HG02840 (cell line): ENCODE data around the gene TOPBP1.
A peak's percentile ranks its signal among the peaks of the same experiment; 100 is the strongest.
"Not testable (repeated sequence)": the region's sequence is repeated elsewhere in the genome, so short reads cannot be mapped to it uniquely, and the experiment has no call there.

Experiments used
- ATAC-seq: cut with Tn5 transposase; IDR thresholded peaks from one replicate; pipeline ENCODE4 v1.9.1; 2021; ENCODE audit warnings: mild to moderate bottlenecking, moderate library complexity, moderate number of reproducible peaks; ENCODE audit not compliant: unreplicated experiment, low FRiP score

TOPBP1 gene

DNA sequence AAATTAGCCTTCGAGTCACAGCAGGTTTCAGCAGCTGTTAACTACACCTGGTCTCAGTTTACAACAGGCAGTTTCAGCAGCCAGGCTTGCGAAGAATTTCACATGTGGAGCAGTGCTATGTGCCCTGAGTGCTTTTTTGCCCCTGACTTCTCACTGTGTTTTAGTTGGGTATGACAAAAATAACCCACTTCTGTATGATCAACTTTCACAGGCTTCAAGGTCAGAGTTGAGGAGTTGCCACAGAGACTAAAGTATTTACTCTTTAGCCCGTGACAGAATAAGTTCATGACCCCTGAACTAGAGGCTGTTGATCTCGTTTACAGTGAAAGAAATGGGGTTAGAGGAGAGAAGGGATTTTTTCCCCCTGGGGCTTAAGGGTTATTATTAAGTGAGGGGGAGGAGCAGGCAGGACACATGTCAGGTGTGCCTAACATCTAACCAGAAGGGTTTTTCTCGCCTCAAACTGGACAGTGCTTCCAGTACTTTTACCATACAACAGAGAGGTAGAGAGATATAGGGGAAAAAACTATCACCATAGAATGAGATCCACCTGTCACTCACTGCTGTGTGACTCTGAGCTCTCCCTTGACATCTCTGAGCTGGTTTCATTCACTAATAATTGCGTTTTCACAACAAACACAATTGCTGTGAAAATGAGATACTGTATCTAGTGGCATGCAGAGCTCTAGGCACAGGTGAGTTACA, 14.0 kb upstream of the TOPBP1 start:
- no peak for ATAC-seq

DNA sequence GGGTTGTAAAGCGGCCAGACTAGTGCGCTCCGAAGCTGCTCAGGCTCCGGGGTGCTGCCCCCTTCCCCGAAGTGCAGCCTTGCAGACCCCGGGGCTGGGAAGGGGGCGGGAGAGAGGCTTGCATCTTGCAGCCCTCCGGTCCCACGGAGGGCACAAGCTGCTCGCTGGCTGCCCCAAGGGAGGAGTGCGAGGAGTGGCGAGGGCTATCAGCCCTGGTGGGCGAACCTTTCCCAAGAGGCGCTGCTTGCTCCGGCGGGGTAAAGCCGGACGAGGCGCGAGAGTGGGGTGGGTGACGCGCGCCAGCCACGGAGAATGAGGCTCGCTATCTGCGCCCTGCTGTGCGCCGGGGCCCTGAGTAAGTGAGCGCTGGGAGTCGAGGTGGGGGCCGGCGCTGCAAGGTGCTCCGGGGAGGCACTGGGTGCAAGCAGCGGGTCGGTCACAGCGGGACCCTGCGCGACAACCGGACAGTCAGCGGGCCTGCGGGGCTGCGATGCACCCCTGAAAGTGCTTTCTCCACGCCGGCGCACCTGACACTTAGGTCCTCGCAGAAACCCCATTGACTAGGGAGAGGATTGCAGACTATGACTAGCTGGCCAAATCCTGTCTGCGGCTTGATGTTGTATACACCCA, 12.7 kb upstream of the TOPBP1 start:
- no peak for ATAC-seq

DNA sequence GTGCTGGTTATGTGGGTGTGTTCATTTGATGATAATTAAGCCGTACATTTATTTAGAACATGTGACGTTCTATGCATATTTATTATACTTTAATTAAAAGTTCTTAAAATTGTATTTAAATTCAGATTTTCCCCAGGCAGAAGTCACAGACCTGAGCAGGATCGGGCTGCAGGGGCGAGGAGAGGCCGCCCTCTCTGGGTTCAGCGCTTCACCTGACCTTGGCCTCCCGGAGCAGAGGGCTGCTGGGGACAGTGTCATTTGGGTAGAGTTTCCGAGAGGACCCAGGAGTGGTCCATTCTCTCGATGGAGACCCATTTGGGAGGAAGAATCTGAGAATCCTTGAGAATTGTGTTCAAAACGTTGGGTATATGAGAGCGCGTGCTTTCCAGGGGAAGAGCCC, 12.0 kb upstream of the TOPBP1 start:
- ATAC-seq, result no peak

DNA sequence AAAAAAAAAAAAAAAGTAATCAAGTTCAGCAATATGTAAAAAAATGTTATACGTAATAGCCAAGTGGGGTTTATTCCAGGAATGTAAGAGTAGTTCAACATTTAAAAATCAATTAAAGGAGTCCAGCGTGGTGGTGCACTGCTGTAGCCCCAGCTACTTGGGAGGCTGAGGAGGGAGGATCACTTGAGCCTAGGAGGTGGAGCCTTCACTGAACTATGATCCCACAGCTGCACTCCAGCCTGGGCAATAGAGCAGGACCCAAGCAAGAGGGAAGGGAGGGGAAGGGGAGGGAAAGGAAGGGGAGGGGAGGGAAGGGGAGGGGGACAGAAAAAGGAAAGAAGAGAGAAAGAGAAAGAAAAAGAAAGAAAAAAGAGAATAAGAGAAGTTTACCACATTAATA, 10.7 kb upstream of the TOPBP1 start:
- no peak for ATAC-seq

DNA sequence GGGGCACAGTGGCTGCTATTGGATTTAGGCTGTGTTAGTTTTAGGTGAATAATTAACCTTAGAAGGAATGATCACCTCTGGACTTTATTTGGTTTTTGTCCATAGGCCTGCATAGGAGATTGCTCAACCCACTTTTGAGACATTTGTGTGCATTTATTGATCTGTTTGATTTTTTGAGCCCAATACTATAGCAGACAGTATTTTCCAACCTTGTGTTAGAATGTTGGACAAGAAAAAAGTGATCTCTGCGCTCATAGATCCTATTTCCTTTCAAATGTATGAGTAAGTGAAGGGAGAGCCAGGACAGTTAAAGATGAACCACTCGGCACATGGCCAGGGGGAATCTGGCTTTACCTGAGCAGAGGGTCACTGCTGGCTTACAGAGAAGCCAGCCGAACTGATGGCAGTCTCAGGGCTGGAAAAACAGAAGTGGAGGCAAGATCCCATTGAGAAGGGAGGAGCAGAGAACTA, 8.8 kb upstream of the TOPBP1 start:
- no peak for ATAC-seq

DNA sequence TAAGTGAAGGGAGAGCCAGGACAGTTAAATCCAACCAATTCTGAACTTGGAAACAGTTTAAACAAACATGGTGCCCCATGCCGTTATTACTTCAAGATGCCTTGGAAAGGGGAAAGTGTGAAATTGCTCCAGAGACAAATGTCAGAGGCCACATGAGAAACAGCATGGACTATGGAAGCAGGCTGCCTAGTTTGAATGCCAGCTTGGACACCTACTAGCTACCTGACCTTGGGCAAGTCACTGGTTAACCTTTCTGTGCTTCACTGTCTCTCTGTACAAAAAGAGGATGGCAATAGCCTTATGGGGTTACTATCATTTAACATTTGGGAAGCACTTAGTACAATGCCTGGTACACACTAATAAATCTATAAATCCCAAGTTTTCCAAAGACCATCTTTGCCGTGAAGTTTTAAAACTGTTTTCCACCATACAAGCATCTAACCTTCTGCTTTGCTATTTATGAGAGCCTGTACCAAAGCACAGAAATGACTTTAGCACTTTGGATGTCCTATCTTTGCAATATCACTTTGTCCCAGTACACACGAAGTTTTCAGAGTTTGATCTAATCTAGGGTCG, 8.3 kb upstream of the TOPBP1 start:
- ATAC-seq, result no peak

DNA sequence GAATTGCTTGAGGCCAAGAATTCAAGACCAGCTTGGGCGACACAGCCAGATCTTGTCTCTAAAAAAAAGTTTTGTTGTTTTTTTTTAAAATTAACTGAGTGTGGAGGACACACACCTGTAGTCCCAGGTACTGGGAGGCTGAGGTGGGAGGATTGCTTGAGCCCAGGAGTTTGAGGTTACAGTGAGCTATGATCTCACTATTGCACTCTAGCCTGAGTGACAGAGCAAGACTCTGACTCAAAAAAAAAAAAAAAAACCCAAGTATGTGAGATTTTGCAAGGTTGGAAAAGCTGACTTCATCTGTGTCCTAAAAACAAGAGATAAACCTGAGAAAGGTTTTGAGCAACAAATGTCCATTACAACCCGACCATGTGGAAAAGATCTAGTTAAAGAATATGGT, 5.4 kb upstream of the TOPBP1 start:
- no peak for ATAC-seq

DNA sequence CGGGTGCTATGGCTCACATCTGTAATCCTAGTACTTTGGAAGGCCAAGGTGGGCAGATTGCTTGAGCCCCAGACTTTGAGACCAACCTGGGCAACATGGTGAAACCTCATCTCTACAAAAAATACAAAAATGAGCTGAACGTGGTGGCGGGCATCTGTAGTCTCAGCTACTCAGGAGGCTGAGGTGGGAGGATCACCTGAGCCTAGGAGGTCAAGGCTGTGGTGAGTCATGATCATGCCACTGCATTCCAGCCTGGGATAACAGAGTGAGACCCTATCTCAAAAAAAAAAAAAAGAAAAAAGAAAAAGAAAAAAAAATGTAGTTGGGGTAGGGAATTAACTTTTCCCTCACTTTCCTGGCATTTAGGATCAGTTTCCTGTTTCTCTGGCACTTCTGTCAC, 3.4 kb upstream of the TOPBP1 start:
- not testable (repeated sequence) for ATAC-seq

DNA sequence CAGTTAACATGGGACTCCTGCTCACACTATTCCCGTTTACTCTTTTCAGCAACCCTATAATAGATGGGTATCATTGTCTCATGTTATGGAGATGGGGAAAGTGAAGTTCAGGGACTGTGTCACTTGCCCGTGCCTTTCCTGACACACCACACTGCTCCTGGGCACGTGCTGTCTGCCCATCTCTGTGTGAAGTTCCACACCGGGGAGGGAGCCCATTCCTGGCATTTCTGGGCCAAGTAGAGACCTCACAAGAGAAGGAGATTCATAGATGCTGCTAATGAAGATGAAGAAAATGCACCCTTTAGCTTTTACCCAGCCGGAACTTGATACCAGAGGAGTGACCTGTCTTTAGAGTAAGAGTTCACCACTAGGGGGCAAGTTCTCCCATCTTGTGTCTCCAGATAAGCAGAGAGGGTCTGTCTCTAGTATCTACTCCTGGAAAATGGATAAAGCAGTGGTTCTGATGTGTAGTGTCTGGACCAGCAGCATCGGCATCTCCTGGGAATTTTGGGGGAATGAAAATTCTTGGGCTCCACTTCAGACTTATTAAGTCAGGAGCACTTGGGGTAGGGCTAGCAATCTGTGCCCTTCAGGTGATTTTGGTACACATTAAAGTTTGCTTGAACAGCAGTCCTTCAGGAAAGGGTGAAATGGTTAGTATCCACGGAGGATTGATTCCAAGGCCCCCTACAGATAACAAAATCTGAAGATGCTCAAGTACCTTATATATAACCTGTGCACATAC, 2.0 kb upstream of the TOPBP1 start:
- no peak for ATAC-seq

DNA sequence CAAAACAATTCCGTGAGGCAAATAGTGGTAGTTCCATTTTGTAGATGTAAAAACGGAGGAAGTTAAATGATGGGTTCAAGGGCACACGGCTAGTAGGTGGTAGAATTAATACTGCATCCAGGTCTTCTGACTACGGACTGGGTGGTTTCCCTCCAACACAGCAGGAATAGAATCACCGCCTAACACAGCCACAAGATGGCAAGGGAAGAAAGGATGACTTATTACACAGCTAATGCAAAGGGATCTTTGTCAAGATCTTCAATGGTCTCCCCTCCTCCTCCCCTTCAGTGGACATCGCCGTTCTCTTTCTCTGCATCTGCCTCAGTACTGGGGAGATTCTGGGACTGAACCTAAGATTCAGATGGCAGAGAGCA, 524 bp upstream of the TOPBP1 start:
- peak; percentile 37 for ATAC-seq

DNA sequence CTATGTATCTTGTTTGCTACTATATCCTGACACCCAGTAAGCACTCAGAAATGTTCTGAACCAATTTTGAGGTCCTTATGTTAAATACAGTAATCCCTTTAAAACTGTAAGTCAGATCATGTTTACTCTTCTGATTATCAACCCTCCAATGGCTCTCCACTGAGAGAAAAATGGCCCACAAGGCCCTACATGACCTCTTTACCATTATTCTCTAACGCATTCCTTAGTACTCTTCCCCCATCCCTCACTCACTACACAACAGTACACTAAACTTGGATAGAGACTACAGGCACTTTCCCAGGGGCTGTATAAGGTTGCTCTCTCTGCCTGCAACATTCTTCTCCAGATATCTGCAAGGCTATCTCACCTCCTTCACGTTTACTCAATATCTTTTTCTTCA, 1.9 kb downstream of the TOPBP1 start:
- no peak for ATAC-seq

DNA sequence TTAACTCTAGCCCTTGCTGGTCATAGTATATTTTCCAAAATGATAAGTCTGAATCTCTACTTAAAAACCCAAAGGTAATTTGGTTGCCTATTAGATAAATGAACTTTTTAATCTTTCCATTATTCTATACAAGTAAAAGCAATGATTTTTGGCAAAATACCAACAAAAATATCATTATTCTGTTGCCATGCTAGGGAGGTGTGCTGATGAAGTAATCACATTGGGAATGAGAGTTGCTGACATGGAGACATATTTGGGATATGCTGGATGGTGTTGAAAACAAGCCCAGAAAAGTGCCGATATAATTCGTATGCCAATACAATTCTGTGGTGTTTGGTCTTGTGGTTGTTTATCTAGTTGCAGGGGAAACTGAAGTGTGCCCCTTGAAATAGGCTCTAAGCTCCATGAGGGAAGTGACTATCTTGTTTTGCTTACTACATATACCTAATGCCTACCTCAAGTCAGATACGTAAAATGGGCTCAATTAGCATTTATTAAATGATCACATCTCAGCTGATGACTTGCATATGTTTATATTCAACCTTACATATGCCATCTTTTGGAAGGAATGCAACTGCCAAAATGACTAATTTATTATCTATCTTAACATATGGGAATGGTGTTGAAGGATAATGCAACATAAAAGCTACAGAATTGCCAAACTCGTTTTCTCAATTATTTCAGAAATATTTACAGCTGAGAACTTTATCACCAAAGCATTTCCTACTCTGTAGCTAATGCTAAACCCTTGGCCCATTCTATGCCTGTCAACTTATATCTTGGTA, 5.8 kb downstream of the TOPBP1 start:
- no peak for ATAC-seq

DNA sequence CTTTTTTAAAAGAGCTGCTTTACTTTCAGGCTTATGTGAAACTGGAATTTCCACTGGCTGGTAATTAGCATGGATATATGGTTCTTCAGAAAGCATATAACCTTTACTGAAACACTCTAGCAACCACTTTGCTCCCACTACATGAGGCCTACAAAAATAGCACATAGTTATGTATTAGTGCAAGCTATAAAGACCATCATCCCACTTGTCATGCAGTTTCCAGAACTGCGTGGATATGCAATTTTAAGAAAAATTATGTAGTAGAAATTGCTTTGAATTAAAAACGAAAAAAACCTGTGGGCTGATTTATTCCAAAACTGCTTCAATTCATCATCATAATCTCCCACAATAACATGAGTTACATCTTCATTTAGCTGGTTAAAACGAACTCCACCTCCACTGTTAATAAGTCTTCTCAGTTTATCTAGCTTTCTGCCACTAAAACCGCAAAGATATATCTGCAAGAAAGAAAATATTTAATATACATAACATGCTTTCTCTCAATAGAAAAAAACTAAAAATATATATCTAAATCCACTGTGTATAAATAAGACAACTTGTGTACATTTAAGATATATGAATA, 12.2 kb downstream of the TOPBP1 start:
- ATAC-seq, result no peak

DNA sequence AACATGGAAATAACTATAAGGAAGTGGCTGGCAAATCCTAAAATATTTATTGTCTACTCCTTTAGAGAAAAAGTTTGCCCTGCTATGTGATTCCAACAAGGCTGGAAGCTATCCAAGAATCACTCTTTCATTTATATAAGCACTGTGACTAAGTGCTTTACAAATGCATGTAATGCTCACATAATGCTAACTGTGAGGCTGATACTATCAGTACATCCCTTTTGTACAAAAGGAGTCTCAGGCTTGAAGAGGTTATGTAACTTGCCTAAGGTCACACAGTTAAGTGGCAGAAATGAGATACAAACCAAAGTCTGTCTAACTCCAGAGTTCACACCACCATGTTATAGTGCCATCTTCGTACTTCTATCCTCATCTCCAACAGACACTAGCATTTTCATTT, 17.0 kb downstream of the TOPBP1 start:
- ATAC-seq, result no peak

DNA sequence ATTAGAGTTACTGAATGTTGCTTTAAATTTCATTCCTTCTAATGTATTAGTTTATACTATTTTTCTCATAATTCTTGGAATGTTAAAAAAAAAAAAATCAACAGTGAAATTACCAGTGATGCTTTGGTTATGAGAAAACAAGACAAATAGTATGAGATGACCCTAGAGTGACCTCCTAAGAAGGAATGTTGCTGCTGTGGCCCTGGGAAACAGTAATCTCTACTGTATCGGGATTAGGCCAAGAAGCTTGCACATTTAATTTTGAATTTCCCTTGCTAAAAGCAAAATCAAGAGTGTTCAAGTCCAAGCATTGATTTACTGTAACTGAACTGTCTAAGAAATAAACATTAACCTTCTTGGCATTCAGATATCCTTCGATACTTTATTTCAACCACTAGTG, 18.1 kb downstream of the TOPBP1 start:
- ATAC-seq, result no peak

DNA sequence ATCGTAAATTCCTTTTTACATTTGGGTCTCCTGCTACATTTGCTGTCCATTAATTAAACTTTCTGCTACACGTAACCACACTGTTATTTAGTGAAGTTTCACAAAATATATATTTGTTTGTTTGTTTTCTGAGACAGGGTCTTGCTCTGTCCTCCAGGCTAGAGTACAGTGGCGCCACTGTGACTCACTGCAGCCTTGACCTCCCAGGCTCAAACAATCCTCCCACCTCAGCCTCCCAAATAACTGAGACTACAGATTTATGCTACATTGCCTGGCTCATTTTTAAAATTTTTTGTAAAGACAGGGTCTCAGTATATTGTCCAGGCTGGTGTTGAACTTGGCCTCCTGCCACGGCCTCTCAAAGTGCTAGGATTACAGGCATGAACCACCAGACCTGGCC, 20.5 kb downstream of the TOPBP1 start:
- ATAC-seq, result no peak

DNA sequence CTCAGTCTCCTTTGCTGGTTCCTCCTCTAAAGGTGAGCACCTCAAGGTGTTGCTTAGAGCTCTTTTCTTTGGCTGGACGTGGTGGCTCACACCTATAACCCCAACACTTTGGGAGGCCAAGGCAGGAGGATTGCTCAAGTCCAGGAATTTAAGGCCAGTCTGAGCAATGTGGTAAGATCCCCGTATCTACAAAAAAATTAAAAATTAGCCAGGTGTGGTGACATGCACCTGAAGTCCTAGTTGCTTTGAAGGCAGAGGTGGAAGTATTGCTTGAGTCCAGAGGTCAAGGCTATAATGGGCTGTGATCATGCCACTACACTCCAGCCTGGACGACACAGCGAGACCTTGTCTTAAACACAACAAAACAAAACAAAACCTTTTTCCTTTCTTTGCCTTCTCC, 28.3 kb downstream of the TOPBP1 start:
- no peak for ATAC-seq

DNA sequence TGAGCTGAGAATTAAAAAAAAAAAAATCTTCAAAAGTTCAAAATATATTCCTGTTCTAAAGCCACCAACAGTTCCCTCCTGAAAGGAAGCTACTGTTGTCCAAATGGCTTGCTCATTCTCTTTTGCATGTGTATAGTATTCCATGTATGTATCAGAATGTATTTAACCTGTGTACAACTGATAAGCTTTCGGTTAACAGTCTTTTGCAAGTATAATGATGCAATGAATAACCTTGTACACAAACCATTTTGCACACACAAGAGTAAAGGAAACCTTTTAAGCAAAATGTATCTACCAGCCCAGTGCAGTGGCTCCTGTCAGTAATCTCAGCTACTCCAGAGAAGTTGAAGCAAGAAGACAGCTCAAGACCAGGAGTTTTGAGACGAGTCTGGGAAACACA, 32.6 kb downstream of the TOPBP1 start:
- no peak for ATAC-seq

DNA sequence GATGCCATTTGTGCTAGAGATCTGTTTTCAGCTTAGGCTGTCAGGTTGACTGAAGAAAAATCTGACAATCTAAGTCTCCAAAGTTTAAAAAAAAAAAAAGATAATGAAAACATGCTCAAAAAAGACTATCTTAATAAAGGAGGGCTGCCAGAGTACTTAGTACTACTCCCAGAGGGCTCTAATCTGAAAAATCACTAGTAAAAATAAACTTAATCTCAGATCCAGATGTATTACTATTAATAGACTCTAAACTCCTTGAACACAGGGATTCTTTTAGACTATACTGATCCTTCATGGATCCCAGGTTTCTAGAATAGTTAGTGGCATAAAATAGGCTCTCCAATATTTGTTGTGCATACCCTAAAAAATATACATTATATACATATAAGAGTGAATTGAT, 34.0 kb downstream of the TOPBP1 start:
- ATAC-seq, result no peak

DNA sequence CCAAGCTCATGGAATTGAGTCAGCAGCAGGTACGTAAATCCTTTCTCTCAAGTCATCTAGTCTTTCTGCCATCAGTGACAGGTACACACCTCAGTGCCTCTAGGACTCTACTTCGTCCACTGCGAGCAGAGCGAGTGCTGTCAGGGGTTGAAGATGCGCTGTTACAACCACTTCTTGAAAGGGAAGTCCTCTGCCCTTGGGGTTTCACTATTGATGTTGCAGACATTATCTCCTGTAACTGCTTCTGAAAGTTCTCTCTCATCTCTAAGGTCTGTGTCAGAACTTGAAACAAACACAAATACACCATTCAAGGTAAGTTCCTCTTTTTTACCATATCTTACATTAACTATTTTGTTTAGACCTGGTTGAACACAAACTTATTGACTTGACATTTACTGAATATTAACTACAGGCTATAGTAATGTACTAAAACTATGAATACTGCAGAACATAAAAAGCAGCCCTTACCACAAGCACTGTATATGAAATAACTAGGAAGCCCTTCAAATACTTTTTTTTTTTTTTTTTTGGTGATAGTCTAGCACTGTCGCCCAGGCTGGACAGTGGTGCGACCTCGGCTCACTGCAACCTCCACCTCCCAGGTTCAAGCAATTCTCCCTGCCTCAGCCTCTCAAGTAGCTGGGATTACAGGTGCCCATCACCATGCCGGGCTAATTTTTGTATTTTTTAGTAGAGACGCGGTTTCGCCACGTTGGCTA, 41.5 kb downstream of the TOPBP1 start:
- ATAC-seq, result peak; percentile 99
